ENCODE data around the gene DMBT1.

DMBT1 gene

DNA sequence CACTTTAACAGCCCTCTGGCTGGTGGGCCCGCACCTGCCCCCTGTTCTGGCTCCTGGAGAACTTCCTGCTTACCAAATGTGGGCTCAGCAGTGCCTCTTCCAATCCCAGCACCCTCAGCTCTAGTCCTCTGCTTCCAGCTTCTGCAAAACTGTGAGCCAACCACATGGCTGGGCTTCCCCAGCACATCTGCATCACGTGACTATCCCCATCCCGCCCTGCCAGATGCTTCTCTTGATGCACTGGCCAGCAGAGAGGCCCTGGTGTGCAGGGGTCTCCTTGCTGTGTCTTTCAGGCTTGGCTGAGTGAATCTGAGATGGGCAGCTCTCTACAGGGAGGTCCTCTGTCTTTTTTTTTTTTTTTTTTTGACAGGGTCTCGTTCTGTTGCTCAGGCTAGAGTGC is 43.8 kb upstream of the DMBT1 start:
- Mint-ChIP-seq H3K27me3 (ENCODE audit: low read depth, poor library complexity) (peaks cover 3% of the 10 kb centered on the region), H3K27ac (no peak overlapping the region), H3K4me3 (no peak overlapping the region), H3K4me1 (peaks cover 22% of the 10 kb centered on the region), H3K36me3 (ENCODE audit: low read depth) (no peaks in the 10 kb centered on the region), H3K9me3 (no peaks in the 10 kb centered on the region)
- DNase-seq, result no peak
- TF ChIP-seq, protein P1, sequence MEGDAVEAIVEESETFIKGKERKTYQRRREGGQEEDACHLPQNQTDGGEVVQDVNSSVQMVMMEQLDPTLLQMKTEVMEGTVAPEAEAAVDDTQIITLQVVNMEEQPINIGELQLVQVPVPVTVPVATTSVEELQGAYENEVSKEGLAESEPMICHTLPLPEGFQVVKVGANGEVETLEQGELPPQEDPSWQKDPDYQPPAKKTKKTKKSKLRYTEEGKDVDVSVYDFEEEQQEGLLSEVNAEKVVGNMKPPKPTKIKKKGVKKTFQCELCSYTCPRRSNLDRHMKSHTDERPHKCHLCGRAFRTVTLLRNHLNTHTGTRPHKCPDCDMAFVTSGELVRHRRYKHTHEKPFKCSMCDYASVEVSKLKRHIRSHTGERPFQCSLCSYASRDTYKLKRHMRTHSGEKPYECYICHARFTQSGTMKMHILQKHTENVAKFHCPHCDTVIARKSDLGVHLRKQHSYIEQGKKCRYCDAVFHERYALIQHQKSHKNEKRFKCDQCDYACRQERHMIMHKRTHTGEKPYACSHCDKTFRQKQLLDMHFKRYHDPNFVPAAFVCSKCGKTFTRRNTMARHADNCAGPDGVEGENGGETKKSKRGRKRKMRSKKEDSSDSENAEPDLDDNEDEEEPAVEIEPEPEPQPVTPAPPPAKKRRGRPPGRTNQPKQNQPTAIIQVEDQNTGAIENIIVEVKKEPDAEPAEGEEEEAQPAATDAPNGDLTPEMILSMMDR (IDR thresholded peaks at IDR 0.05), result no peak

DNA sequence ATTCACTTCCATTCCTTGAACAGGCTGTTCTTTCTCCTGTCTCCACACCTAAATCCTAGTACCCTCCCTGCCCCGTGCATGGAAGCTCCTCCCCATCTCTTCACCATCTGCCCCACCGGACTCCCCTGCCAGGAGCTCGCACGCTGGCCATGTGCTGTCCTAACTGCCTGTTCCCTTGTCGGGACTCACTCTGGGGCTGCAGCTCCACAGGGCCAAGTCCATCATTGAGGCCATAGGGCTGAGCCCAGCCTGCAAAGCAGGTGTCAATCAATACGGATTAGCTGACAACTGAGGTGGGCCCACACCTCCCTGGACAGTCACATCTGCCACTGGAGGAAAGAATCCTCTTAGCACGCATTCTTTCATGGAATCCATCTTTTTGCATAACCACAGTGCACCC is 41.4 kb upstream of the DMBT1 start:
- H3K27me3 Mint-ChIP-seq (ENCODE audit: low read depth, poor library complexity), result peaks cover 10% of the 10 kb centered on the region
- DNase-seq, result no peak
- H3K4me3 Mint-ChIP-seq, result no peak overlapping the region
- TF ChIP-seq, protein P1 (IDR thresholded peaks at IDR 0.05), result no peak
- H3K27ac Mint-ChIP-seq, result no peak overlapping the region
- H3K4me1 Mint-ChIP-seq, result peaks cover 17% of the 10 kb centered on the region
- H3K9me3 Mint-ChIP-seq, result peaks cover 3% of the 10 kb centered on the region
- no peaks in the 10 kb centered on the region for H3K36me3 Mint-ChIP-seq (ENCODE audit: low read depth)

DNA sequence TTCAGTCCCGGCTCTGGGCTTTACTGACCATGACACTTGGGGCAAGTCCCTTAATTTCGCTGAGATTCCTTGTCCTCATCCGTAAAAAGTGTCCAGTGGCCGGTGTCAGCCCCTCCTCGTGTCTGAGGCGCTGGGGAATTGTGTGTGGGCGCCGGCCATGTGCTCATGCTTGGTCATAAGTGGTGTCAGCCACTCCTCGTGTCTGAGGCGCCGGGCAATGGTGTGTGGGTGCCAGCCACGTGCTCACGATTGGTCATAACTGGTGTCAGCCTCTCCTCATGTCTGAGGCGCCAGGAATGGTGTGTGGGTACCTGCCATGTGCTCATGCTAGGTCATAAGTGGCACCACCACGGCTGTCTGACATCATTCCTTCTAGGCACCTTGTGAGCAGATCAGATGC is 40.7 kb upstream of the DMBT1 start:
- DNase-seq, result no peak
- TF ChIP-seq, protein P1 (IDR thresholded peaks at IDR 0.05), result no peak
- peaks cover 10% of the 10 kb centered on the region for H3K4me1 Mint-ChIP-seq
- peaks cover 18% of the 10 kb centered on the region for H3K27me3 Mint-ChIP-seq (ENCODE audit: low read depth, poor library complexity)
- peaks cover 3% of the 10 kb centered on the region for H3K9me3 Mint-ChIP-seq
- H3K36me3 Mint-ChIP-seq (ENCODE audit: low read depth), result no peaks in the 10 kb centered on the region
- no peak overlapping the region for H3K27ac Mint-ChIP-seq
- H3K4me3 Mint-ChIP-seq, result no peak overlapping the region

DNA sequence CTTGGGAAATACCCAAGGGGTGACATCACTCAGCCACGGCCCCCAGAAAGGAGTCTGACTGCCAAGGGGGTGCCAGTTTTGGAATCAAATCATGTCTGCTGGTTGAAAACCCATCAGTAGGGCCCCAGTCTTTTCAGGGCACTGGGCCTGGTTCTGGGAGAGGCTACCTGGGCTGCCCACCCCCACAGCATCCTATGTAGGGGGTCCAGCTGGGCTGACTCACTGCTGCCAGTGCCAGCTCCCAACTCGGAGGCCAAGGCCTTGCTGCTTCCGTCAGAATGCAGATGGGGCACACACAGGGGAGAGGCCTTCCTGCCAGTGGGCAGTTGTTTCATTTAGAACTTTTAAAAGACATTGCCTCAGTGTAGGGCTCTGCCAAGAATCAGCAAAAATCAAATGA is 39.5 kb upstream of the DMBT1 start:
- no peak for DNase-seq
- H3K27ac Mint-ChIP-seq, result no peak overlapping the region

DNA sequence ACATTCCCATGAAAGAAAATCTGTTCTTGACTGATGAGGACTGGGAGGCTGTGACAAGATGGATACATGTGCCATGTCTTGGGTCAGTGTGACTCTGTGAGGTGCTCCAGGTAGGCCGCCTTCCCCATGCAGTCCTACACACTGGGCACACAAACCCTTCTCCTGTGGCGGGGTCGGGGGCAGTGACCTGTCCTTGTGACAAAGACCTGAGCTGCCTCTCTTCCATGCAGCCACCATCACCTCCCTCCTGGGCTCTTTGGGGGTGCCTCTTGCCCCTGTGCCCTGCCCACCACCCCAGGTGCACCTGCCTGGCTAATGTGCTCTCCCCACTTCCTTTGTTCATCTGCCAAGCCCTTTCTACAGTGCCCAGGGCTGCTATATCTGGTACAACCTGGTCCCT is 35.7 kb upstream of the DMBT1 start:
- Mint-ChIP-seq H3K4me3 (no peak overlapping the region), H3K27ac (no peak overlapping the region), H3K4me1 (peaks cover 12% of the 10 kb centered on the region), H3K27me3 (ENCODE audit: low read depth, poor library complexity) (peaks cover 23% of the 10 kb centered on the region), H3K36me3 (ENCODE audit: low read depth) (no peaks in the 10 kb centered on the region), H3K9me3 (peaks cover 3% of the 10 kb centered on the region)
- TF ChIP-seq, protein P1 (IDR thresholded peaks at IDR 0.05), result no peak
- no peak for DNase-seq

More for the DNA sequence above, 39.5 kb upstream of the DMBT1 start:
- Mint-ChIP-seq H3K4me3 (no peak overlapping the region), H3K4me1 (peaks cover 5% of the 10 kb centered on the region), H3K36me3 (ENCODE audit: low read depth) (no peaks in the 10 kb centered on the region), H3K9me3 (peaks cover 3% of the 10 kb centered on the region), H3K27me3 (ENCODE audit: low read depth, poor library complexity) (peaks cover 19% of the 10 kb centered on the region)
- TF ChIP-seq, protein P1 (IDR thresholded peaks at IDR 0.05), result no peak

DNA sequence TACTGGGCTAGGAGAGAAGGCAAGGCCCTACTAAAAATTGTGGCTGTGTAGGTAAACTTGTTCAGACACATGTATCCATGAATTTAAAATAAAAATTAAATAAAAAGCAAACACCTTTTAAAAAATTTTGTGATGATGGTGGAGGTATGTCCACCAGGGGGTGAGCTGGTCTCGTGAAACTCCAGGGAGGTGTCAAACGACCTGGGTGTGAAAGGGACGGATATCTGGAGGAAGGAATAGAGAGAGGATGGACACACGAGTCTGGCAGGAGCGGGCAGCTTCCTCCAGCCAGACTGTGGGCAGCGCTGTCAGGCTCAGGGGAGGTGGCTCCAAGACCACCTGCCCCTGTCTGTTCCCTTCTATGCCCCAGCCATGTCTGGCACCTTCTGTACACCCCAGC is 34.8 kb upstream of the DMBT1 start:
- Mint-ChIP-seq H3K4me3 (no peak overlapping the region), H3K9me3 (peaks cover 3% of the 10 kb centered on the region), H3K4me1 (peaks cover 15% of the 10 kb centered on the region)

More for the DNA sequence above, 34.8 kb upstream of the DMBT1 start:
- TF ChIP-seq, protein P1 (IDR thresholded peaks at IDR 0.05), result peak; percentile 26
- Mint-ChIP-seq H3K36me3 (ENCODE audit: low read depth) (no peaks in the 10 kb centered on the region), H3K27me3 (ENCODE audit: low read depth, poor library complexity) (peaks cover 25% of the 10 kb centered on the region), H3K27ac (no peak overlapping the region)
- DNase-seq, result no peak

Measured in nephron progenitor cell (in vitro differentiated cells).